Kidney tubule cell (primary cell): Measurements from ENCODE around the gene ETV3.

Source experiments
- DNase-seq: peaks from one replicate; pipeline ENCODE4 v3.0.0-alpha.2; 2018; ENCODE audit warnings: low spot score

ETV3 gene

GRCh38 chr1:157161901-157162300 is 23.7 kb upstream of the ETV3 start:
- DNase-seq = no peak

GRCh38 chr1:157158967-157159366 is 20.8 kb upstream of the ETV3 start:
- DNase-seq = no peak

- DNase-seq = no peak
These were observed 19.5 kb upstream of the ETV3 start for GRCh38 chr1:157157501-157158190.

GRCh38 chr1:157156058-157156541 is 17.9 kb upstream of the ETV3 start:
- peak; percentile 66 for DNase-seq

- DNase-seq = peak; percentile 14
These were observed 17.5 kb upstream of the ETV3 start for GRCh38 chr1:157155658-157156057.

- DNase-seq = peak; percentile 89
These were observed 16.8 kb upstream of the ETV3 start for GRCh38 chr1:157154940-157155514.

GRCh38 chr1:157154291-157154690 is 16.1 kb upstream of the ETV3 start:
- DNase-seq = no peak

- no peak for DNase-seq
These were observed 15.6 kb upstream of the ETV3 start for GRCh38 chr1:157153746-157154145.

GRCh38 chr1:157152510-157152909 is 14.3 kb upstream of the ETV3 start:
- DNase-seq = no peak

- DNase-seq = no peak
These were observed 13.3 kb upstream of the ETV3 start for GRCh38 chr1:157151506-157151905.

GRCh38 chr1:157151073-157151472 is 12.9 kb upstream of the ETV3 start:
- DNase-seq = no peak

GRCh38 chr1:157150631-157151030 is 12.4 kb upstream of the ETV3 start:
- no peak for DNase-seq

- DNase-seq = peak; percentile 38
These were observed 9.9 kb upstream of the ETV3 start for GRCh38 chr1:157147906-157148700.

- DNase-seq = no peak
These were observed 8.8 kb upstream of the ETV3 start for GRCh38 chr1:157147037-157147436.

- DNase-seq = no peak
These were observed 8.0 kb upstream of the ETV3 start for GRCh38 chr1:157146244-157146643.

- DNase-seq = peak; percentile 61
These were observed 6.9 kb upstream of the ETV3 start for GRCh38 chr1:157145076-157145475.

GRCh38 chr1:157144509-157144908 is 6.3 kb upstream of the ETV3 start:
- DNase-seq = no peak

- DNase-seq = no peak
These were observed 4.7 kb upstream of the ETV3 start for GRCh38 chr1:157142765-157143423.

- no peak for DNase-seq
These were observed 4.0 kb upstream of the ETV3 start for GRCh38 chr1:157142201-157142600.

GRCh38 chr1:157141212-157141855 is 3.1 kb upstream of the ETV3 start:
- no peak for DNase-seq

GRCh38 chr1:157140063-157140588 is 1.9 kb upstream of the ETV3 start:
- no peak for DNase-seq
